Activated CD4-positive, alpha-beta T cell treated with anti-CD3 and anti-CD28 coated beads, Interleukin-10, Interleukin-2, amounts not matched to agents 100 ng/mL and 50 ng/mL, durations not matched to agents 16 hours and 8 hours (primary cell): Measurements from ENCODE around the gene SPATA20.

Source experiments
- DNase-seq: peaks from one replicate; pipeline ENCODE4 v3.0.0-alpha.2; 2020

The SPATA20 gene

GRCh38 chr17:50540560-50541401 is 6.2 kb upstream of the SPATA20 start:
- DNase-seq: no peak

GRCh38 chr17:50541402-50541715 is 5.6 kb upstream of the SPATA20 start:
- DNase-seq: no peak

GRCh38 chr17:50541716-50542688 is 5.0 kb upstream of the SPATA20 start:
- peak; percentile 88 for DNase-seq

- DNase-seq: no peak
These were observed 3.9 kb upstream of the SPATA20 start for GRCh38 chr17:50542795-50543774.

- DNase-seq: no peak
These were observed 2.5 kb upstream of the SPATA20 start for GRCh38 chr17:50544516-50544915.

GRCh38 chr17:50545311-50545710 is 1.7 kb upstream of the SPATA20 start:
- DNase-seq: no peak

GRCh38 chr17:50546701-50547034 is 306 bp upstream of the SPATA20 start:
- DNase-seq: no peak

- DNase-seq: no peak
These were observed 736 bp downstream of the SPATA20 start for GRCh38 chr17:50547736-50548083.

GRCh38 chr17:50548831-50549230 is 1.9 kb downstream of the SPATA20 start:
- DNase-seq: no peak

- no peak for DNase-seq
These were observed 2.4 kb downstream of the SPATA20 start for GRCh38 chr17:50549256-50549941.

GRCh38 chr17:50549969-50550368 is 3.0 kb downstream of the SPATA20 start:
- no peak for DNase-seq

GRCh38 chr17:50550661-50551432 is 3.9 kb downstream of the SPATA20 start:
- DNase-seq: no peak

- DNase-seq: no peak
These were observed 4.5 kb downstream of the SPATA20 start for GRCh38 chr17:50551433-50551815.

GRCh38 chr17:50551884-50552283 is 4.9 kb downstream of the SPATA20 start:
- DNase-seq: no peak

- no peak for DNase-seq
These were observed 7.2 kb downstream of the SPATA20 start for GRCh38 chr17:50554201-50554600.

- DNase-seq: no peak
These were observed 9.8 kb downstream of the SPATA20 start for GRCh38 chr17:50556803-50557202.

GRCh38 chr17:50557630-50558029 is 10.7 kb downstream of the SPATA20 start:
- no peak for DNase-seq

- no peak for DNase-seq
These were observed 11.1 kb downstream of the SPATA20 start for GRCh38 chr17:50558091-50558490.

GRCh38 chr17:50558581-50558940 is 11.6 kb downstream of the SPATA20 start:
- DNase-seq: no peak

GRCh38 chr17:50558941-50559614 is 12.1 kb downstream of the SPATA20 start:
- no peak for DNase-seq

GRCh38 chr17:50559674-50560184 is 12.8 kb downstream of the SPATA20 start:
- DNase-seq: peak; percentile 36
